Measurements from ENCODE around the gene SMIM38.
"Not testable (repeated sequence)": the region's sequence is repeated elsewhere in the genome, so short reads cannot be mapped to it uniquely, and the experiment has no call there.

The SMIM38 gene

DNA sequence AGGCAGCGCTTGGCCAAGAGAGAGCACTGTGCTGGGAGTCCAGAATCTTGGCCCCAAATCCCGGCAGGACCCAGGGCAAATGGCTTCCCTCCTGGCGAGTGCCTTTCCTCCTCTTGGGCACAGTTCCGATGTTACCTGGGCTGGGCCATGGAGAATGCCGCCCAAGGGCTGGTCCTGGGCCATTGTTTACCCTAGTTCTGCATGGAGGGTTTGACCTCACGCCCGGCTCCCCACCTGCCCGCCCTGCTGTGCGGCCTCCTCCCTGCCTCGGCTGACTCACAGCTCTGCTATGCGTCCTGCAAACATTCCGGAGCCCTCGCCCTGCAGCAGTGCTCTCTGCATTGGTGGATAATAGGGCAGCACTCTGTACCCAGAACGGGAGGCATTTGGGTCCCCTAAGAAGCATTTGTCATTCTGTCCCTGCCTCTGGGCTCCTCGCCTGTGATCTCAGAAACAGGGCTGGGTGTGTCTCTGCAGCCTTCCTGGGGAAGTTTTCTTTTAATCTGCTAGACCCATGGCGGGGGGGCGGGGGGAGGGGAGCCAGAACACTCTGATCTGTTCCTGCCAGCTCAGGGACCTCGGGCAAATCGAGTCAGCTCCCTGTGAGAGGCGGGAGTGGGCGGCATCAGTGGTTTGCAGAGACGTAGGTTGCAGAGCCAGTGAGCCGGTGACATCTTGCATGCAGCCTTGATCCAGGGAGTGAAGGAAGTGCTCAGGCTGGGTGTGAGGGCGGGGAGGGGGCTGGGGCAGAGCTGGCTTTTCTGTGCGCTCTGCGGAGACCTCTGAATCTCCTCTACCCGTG, 32.9 kb upstream of the SMIM38 start:
- peak; percentile 91 for DNase-seq

DNA sequence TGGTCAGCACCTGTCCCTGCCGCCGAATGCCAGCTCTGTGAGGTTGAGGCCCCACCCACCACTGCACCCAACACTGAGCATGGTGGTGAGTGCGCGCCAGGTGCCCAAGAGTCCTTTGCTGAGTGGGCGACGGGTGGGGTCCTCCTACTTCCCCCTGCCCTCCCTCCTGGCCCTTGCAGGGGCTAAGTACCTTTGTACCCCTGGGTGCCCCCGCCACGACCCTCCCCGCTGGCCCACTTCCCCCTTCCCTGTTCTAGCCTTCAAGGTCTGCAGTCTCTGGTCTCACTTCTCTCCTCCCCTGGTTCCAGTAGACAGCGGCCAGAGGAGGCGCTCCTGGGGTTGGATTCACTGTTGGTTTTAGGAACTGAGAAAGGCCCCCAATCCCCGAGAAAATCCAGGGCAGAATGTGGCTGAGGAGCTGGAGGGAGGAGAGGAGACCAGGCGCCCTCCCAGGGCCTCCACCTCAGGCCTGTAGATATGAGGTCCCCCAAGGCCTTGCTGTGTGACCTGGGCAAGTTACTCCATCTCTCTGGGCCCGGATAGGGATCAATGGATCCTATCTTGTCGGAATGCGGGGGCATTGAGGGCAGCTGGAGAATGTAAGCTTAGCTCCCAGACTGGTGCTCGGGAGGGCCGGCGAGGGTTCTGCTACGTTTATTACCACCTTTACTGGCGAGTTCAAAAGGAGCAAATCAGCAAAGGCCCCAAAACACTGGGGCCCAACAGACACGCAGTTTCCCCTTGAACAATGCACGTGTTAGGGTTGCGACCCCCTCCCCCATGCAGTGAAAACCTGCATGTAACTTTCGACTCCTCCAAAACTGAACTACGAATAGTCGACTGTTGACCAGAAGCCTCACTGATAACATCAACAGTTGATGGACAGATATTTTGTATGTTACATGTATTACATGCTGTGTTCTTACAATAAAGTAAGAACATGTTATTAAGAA, 31.9 kb upstream of the SMIM38 start:
- DNase-seq = no peak

DNA sequence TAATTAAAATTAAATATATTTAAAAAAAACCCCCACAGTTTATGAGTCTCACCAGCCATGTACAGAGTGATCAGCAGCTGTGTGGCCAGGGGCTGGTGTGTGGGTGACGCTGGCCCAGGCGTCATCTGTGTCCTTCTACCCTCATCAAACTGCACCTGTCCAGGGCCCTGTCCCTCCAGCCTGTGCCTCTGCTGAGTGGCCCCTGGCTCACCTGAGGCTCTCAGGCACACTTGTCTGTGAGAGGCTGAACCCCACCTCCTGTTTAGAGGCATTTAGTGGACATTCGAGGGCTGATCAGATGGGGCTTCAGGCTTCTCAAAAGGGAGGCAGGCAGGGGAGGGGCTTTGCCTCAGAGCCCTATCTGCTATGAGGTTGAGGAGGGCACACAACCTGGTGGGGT, 29.9 kb upstream of the SMIM38 start:
- no peak for DNase-seq

DNA sequence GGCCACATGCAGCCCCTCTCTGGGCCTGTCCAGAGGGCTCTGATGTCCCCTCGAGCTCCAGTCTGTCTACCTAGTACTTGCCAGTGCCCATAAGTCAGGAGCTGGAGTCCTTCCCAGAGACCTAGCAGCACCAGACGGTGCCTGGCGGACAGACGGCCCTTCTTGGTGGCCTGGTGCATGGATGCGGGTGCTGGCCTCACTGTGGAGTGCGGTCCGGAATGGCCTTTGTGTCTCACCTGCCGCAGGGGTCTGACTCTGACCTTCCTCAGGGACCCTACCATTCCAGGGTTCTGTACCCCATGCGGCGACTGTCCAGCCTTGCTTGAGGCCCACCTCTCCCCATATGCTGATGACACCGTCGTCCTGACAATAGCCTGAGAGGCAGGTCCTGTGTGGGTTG, 29.4 kb upstream of the SMIM38 start:
- DNase-seq = no peak

DNA sequence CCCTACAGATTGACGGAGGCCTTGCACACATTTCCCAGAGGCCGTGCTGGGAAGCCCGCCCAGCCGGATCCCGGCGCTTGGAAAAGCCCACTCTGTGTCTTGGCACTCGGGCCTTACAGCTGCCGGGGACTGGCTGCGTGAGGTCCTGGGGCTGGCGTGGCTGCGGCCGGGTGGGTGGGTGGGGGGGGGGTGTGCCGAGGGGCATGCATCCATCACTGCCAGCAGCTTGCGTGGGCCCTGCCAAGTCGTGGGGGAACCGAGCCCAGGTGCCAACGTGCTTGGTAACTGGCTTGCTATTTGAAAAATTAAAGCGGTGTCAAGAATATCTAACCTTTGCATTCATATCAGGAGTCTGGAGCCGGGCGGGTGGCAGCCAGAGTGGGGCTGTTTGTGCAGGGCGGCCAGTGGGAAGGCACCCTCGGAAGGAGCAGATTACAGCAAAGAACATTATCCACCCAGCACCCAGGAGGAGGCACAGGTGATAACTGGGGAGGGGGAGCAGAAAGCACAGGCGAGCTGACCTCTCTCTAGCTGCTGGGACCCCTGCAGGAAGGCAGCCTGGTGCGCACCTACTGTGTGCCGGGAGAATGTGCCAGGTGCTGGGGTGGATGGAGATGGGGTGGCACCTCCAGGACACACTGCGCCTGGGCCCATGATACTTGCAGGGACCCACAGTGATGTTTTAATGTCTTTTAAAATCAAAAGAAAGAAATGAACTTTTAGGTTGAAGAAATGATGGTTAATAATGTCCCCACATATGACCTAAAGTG, 28.5 kb upstream of the SMIM38 start:
- DNase-seq = no peak

DNA sequence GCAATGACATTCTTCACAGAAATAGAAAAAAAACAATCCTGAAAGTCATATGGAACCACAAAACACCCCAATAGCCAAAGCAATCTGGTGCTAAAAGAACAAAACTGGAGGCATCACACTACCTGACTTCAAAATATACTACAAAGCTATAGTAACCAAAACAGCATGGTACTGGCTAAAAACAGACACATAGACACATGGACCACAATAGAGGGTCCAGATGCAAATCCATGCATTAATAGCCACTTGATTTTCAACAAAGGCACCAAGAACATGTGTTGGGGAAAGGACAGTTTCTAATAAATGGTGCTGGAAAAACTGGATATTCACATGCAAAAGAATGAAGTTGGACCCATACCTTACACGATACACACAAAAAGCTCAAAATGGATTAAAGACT, 27.9 kb upstream of the SMIM38 start:
- no peak for DNase-seq

DNA sequence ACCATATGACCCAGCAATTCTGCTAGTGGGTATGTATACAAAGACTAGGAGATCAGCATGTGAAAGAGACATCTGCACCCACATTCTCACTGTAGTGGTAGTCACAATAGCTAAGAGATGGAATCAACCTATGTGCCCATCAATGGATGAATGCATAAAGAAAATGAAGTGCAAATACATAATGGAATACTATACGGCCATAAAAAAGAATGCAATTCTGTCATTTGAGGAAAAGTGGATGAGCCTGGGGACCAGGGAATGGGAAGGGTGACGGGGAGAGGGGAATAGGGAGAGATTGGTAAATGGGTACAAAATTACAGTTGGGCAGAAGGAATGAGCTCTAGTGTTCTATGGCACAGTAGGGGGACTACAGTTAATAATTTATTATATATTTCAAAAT, 26.7 kb upstream of the SMIM38 start:
- DNase-seq = no peak

DNA sequence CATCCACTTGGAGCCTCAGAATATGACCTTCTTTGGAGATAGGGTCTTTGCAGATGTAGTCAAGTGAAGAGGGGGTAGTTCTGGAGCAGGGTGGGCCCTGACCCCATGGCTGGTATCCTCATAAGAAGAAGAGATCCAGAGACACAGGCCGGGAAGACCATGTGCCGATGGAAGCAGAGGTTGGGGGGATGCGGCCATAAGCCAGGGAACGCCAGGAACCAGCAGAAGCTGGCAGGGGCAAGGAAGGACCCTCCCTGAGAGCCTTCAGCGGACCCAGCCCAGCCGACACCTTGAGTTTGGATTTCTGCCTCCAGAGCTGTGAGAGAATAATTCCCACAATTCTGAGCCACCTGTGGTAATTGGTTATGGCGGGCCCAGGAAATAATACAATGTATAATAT, 26.1 kb upstream of the SMIM38 start:
- DNase-seq = no peak

DNA sequence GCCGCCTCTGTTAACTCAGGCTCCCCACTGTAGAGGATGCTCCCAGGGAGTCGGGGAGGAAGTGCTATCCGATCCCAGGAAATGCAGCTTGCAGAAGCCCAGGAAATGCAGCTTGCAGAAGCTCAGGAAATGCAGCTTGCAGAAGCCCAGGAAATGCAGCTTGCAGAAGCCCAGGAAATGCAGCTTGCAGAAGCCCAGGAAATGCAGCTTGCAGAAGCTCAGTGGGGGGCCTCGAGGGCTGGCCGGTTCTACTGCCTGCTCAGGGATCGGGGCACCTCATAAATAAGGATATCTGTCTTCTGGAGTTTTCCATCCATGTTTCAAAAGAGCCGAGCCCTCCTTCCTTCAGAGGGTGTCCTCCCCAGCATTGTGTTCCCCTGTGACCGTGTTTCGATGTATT, 25.1 kb upstream of the SMIM38 start:
- DNase-seq = no peak

DNA sequence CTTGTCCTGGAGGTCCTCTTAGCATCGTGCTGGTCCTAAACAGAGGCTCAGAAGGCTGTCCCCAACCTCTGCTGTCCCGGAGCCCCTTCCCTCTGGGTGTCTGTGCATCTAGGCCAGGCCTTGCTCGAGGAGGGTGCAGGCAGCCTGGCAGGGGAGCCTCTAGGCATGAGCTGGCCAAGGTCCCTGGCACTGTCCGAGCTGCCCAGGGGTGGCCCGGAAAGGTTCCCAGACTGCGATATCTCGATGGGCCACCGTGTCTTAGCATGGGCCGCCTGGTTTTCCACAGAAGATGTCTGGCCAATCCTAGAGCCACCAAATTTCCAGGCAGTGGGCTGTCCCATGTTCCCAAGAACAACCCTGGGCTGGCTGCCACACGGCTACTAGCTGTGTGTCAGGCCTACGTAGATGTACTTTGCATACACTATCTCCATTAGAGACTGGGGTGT, 24.6 kb upstream of the SMIM38 start:
- DNase-seq = no peak

DNA sequence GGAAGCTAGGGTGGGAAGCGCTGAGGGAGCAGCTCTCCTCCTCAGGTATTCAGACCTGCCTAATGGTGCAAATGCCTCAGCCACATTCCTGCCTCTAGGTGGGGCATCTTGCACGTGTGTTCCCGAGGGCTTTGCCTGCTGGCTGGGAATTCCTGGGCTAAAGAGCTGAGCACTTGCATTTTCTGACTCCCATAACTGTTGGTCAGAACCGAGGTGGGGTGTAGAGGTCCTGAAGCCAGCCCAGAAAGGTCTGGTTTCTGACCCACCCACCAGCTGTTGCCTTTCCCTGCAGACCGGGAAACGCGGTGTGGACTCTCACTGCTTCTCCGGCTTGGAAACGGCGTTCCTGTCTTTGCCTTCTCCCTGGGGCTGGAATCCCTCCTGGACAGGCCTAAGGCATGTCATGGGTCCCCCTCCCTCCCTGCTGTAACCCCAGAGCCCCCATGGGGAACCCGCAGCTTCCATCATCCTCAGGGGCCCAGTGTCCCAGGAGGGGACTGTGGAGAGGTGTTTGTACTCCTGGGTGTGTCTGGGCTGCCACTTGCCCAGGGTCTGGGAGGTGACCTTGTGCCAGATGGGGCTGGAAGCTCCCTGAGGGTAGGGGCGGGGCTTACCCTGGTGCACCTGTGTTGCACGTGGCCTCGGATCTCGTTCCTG, 24.0 kb upstream of the SMIM38 start:
- peak; percentile 75 for DNase-seq

DNA sequence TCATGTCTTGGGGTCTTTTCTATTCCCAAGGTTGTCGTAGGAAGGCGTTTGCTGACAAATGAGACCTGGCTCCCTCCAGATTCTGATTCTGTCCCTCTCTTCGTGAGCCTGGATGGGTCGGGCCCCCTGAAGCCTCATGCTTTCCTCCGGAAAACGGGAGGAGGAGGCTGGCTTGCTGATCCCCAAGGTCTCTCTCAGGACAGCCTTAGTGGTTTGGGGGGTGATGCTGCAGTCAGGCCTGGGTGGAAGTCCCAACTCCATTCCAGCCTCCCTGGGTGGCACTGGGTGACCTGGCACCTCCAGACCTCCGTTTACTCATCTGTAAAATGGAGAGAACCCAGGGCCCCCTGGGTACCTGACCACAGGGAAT, 23.4 kb upstream of the SMIM38 start:
- DNase-seq = no peak

DNA sequence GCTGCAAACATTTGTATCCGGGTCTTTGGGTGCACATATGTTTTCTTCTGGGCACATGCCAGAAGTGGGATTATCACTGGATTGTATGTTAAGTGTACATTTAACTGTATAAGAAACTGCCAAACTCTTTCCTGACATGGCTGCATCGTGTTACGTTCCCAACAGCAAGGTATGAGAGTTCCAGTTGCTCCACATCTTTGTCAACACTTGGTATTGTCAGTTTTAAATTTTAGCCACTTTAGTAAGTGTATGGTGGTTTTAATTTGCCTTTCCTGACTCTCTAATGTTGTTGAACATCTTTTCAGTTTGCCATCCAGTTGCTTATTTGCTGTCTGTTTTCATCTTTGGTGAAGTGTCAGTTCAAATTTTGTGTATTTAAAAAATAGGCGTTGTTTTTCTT, 22.5 kb upstream of the SMIM38 start:
- DNase-seq = no peak

DNA sequence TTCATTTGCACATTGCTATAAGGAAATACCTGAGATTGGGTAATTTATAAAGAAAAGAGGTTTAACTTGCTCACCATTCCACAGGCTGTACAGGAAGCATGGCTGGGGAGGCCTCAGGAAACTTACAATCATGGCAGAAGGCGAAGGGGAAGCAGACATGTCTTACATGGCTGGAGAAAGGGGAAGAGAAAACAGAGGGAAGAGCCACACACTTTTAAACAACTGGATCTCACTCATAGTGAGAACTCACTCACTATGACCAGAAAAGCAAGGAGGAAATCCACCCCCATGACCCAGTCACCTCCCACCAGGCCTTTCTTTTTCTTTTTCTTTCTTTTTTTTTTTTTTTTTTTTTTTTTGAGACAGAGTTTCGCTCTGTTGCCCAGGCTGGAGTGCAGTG, 21.6 kb upstream of the SMIM38 start:
- not testable (repeated sequence) for DNase-seq

DNA sequence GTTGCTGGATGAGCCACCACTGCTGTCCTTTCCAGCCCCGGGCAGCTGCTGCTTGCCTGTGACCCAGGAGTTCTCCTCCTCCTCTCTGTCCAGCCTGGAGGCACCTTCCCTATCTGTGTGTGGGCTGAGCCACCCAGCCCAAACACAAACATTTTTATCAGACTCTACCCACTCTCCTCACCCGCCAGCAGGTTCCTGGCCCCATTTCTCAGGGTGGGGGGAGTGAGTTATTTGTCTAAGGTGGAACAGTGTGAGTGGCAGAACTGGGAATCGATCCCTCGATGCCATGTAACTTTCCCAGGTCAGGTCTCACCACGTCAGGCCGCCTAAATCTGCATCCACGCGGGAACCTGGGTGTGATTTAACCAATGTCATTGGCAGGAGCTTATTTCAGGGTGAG, 20.8 kb upstream of the SMIM38 start:
- no peak for DNase-seq

DNA sequence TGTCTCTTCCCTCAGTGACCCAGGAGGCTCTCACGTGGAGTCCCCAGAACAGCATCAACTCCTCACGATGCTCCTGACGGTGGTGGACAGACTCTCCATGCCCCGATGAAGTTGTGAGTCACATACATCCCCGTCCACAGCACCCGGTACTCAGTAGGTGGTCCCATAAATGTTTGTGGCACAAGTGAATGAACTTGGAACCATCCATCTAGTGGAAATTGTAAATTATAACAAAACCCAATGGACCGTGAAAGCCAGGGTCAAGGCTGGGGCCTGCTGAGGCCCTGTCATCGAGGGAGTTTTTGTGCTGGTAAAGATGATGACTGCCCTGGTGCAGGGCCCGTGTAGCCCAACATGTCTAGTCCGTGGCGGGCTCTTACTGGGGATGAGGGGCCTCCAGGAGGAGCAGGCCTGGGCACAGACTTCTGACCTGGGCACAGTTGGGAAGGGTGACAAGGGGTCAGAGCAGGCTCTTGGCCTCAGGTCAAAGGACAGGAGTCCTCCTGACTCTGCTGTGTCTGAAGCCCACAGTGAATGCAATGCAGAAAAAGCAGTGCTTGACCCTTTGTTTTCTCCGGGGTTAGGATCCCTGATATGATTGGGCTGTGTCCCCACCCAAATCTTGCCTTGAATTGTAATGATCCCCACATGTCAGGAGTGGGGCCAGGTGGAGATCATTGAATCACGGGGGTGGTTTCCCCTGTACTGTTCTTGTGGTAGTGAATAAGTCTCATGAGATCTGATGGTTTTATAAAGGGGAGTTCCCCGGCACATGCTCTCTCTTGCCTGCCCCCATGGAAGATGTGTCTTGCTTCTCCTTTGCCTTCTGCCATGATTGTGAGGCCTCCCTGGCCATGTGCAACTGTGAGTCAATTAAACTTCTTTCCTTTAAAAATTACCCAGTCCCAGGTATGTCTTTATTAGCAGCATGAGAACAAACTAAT, 20.0 kb upstream of the SMIM38 start:
- DNase-seq = no peak

DNA sequence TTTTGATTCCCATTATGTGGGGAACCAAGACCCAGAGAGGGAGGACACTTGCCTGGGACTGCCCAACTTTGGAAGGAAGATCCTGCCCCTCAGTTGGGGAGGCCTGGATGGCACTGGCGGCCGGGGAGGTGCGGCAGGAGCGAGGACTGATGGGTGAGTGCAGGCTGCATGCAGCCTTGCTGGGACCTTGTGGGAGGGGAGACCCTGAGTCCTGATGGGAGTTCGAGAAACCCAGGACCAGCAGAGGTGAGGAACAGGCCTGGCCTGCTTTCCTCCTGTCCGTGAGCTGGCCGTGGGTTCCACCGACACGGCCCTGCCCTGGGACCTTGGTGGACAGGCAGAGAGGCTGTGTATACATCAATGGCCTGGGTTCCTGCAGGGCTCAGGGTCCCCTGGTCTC, 19.3 kb upstream of the SMIM38 start:
- DNase-seq = no peak

DNA sequence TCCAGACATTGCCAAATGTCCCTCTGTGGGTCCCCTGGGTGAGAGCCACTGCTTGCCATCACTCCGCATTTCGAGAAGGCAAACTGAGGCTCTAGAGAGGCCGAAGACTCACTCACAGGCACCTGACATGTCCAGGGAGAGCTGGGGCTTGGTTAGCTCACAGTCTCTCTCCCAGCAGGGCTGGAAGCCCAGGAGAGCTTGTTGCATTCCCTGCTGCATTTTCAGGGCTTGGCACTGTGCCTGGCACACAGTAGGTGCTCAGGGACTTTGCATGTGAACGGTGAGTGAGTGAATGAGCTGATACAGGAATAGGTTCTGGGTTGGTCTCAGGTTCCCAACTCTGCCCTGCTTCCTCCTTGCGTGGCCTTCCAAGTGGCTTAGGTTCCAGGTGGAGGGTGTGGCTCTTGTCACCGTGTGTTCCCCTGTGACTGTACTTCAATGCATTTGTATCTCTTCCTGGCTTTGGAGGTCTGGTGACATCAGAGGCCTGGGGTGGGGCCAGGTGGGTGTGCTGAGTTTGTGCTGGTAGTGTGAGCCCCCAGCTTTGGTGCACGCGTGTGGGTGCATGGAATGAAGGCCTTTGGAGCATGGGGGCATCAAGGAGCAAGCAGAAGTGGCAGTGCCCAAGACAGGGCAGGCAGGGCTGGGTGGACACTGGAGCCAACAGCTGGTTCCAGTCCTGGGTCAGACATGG, 18.4 kb upstream of the SMIM38 start:
- no peak for DNase-seq

DNA sequence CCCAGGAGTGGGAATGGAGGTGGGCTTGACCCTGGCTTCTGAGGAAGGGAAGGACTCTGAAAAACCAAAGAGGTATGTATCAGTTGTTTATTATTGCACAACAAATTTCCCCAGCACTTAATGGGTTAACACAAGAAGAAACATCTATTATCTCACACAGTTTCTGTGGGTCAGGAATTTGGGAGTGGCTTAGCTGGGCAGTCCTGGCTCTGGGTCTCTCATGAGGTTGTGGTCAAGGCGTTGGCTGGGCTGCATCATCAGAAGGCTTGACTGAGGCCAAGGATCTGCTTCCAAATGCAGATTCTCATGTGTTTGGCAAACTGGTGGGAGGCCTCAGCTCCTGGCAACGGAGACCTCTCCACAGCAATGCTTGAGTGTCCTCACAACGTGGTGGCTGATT, 17.5 kb upstream of the SMIM38 start:
- peak; percentile 72 for DNase-seq

DNA sequence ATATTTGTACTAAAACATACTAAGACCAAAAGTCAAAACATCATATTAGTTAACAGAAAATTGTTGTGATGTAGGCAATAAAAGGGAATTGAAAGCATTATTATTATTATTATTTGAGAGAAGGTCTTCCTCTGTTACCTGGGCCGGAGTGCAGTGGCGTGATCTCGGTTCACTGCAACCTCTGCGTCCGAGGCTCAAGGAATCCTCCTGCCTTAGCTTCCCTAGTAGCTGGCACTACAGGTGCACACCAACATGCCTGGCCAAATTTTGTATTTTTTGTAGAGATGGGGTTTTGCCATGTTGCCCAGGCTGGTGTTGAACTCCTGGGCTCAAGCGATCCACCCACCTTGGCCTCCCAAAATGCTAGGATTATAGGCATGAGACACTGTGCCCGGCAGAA, 15.6 kb upstream of the SMIM38 start:
- DNase-seq = not testable (repeated sequence)

DNA sequence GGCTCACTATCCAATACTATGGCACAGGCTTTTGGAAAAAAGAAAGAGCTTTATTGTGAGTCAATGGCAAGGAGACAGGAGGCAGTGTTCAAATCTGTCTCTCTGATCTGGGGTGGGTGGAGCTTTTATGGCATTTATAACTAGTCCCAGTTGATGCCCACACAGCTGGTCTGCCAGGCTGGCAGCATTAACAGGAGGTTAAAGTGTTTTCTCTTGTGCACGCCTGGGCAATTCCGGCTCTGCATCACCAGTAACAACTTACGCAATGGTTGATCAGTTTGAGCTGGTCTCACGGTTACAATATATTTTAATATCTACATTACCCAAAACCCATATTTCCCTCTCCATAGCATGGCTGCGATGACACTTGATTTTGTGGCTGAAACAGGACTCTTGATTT, 15.1 kb upstream of the SMIM38 start:
- no peak for DNase-seq

All from fibroblast of skin of back (primary cell).